ENCODE measurements around the gene LRRC17.
"Not testable (repeated sequence)": the region's sequence is repeated elsewhere in the genome, so short reads cannot be mapped to it uniquely, and the experiment has no call there.

Gene LRRC17

GRCh38 chr7:102897856-102898531 is 14.8 kb upstream of the LRRC17 start:
- DNase-seq (ENCODE audit: low read depth in 3 of 3): no peak

GRCh38 chr7:102898532-102898859 is 14.3 kb upstream of the LRRC17 start:
- no peak for DNase-seq (ENCODE audit: low read depth in 3 of 3)

DNA sequence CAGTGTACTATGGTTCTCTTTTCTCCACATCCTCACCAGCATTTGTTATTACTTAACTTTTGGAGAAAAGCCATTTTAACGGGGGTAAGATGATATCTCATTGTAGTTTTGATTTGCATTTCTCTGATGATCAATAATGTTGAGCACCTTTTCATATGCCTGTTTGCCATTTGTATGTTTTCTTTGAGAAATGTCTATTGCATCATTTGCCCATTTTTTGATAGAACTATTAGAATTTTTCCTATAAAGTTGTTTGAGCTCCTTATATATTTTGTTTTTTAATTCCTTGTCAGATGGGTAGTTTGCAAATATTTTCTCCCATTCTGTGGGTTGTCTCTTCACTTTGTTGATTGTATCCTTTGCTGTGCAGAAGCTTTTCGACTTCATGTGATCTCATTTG is 10.7 kb upstream of the LRRC17 start:
- DNase-seq (ENCODE audit: low read depth in 3 of 3): not testable (repeated sequence)

- not testable (repeated sequence) for DNase-seq (ENCODE audit: low read depth in 3 of 3)
These were observed 9.2 kb upstream of the LRRC17 start for GRCh38 chr7:102903576-102903975.

DNA sequence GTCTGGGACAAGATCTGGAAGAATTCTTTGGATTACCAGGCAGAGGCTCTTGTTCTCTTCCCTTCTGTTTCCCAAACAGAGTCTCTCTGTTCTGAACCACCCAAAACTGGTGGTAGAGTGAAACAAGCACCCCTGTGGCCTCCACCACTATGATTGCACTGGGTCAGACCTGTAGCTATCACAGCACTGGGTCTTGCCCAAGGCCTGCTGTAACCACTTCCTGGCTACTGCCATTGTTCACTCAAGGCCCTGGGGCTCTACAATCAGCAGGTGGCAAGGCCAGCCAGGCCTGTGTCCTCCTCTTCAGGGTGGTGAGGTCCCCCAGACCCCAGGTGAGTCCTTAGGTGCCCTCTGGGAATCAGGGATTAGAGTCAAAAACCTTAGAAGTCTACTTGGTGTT is 4.1 kb upstream of the LRRC17 start:
- no peak for DNase-seq (ENCODE audit: low read depth in 3 of 3)

DNA sequence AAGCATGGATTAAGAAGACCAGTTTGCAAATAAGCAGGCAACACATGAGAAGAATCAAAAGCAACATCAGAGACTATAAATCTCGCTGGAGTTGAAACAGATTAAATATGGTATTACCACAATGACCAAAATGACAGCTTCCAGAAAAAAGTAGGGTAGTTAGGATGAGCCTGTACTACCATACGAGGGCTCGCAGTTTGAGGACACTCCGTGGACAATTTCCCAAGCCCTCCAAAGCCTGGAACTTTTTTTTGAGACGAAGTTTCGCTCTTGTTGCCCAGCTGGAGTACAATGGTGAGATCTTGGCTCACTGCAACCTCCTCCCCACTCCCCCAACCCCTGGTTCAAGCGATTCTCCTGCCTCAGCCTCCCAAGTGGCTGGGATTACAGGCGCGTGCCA is 1.0 kb downstream of the LRRC17 start:
- no peak for DNase-seq (ENCODE audit: low read depth in 3 of 3)

- no peak for DNase-seq (ENCODE audit: low read depth in 3 of 3)
These were observed 1.8 kb downstream of the LRRC17 start for GRCh38 chr7:102914585-102914984.

DNA sequence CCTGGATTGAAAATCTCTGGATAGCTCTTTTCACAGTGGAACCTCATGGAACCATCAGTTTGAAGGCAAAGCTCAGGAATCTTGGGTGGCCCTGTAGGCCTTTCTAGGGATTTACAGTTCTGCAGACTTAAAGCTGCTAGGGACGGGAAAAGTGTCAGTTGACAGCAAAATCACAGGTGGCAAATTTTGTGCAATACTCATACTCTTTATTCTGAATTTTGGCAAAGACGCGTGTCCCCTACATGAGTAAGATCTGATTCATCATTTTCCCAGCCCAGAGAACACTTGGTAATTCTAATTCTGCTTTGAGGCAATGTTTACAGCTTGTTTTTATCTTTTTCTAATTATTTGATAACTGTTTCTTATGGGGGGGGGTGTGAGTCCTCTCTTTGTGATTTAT is 3.6 kb downstream of the LRRC17 start:
- DNase-seq (ENCODE audit: low read depth in 3 of 3): no peak

- DNase-seq (ENCODE audit: low read depth in 3 of 3): no peak
These were observed 4.1 kb downstream of the LRRC17 start for GRCh38 chr7:102916881-102917280.

- no peak for DNase-seq (ENCODE audit: low read depth in 3 of 3)
These were observed 4.9 kb downstream of the LRRC17 start for GRCh38 chr7:102917436-102918353.

GRCh38 chr7:102918845-102919244 is 6.0 kb downstream of the LRRC17 start:
- no peak for DNase-seq (ENCODE audit: low read depth in 3 of 3)

DNA sequence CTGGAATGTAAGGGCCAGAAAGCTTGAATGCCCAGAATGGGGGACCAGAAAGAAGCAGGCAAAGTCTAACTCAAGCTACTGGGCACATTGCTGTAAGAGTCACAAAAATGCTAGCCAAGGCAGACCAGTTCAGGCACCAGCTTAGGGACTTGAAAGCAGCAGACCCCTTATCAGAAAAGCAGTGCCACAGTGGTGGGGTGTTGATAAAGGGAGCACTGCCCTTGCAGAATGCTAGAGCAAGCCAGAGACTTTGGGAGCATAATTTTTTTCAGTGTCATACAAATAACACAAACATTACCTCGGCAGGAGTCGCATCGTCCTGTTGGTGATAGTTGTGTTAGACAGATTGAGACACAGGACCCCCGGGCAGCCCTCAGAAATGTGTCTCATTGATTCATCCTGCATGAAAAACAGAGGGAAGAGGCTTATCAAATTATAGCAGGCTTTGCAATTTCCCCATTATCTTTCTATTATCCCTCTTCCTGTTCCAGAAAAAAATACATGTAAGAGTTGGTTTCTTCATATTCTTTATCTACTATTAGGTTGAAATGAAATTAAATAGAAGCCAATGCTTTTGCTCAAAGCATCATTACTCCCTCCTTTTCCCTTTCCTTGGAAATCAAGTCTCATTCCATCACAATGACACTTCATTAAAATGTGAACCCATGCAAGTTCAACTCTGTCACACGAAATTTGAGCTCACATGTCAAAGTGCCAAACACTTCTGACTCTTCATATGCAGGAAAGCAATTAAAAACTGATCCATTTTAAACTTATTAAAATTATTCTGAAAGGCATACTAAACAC is 13.4 kb downstream of the LRRC17 start:
- DNase-seq (ENCODE audit: low read depth in 3 of 3): no peak

GRCh38 chr7:102926783-102927140 is 14.0 kb downstream of the LRRC17 start:
- no peak for DNase-seq (ENCODE audit: low read depth in 3 of 3)

DNA sequence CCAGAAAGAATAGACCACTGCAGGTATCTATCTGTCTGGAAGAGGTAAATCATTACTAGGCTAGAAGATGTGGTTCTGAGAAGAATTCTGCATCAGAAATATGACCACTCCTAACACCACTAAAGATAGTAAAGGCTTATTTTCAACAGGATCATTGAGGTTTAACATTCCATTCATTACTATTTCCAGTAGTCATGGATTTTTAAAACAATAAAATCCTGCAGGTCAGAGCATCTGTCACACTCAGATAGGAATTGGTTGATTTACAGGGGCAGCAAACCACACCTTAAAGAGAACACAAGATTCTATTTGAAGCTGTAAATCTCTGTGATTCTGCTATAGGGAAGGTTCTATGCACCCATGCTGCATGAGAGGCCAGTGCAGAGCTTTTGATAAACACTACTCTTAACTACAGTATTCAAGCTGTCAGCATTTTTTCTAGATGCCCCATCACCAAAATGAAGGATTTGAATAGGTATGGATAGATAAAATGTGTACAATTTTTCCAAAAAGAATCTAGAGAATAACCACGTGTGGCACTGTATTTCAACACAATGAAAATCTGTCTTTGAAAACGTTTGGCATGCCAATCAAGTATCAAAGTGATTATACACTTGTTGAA is 14.6 kb downstream of the LRRC17 start:
- no peak for DNase-seq (ENCODE audit: low read depth in 3 of 3)

DNA sequence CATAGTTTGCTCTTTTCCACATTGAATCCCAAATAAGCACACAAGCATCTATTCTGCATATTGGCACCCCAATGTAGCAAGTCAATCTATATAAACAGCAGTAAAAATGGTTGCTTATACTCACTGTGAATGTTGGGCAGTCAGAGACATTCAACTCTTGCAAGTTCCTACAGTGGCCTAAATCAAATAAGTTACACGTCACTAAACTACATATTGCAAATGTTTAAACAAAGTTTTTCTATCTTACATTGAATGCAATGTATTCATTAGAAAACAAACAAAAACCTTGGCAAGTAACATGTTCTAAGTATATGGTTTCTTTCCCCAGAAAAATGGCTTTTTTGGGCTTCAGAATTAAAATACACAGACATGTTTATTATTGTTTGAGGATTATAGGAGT is 19.0 kb downstream of the LRRC17 start:
- no peak for DNase-seq (ENCODE audit: low read depth in 3 of 3)

- DNase-seq (ENCODE audit: low read depth in 3 of 3): no peak
These were observed 21.0 kb downstream of the LRRC17 start for GRCh38 chr7:102933763-102934162.

GRCh38 chr7:102934239-102934638 is 21.4 kb downstream of the LRRC17 start:
- no peak for DNase-seq (ENCODE audit: low read depth in 3 of 3)

DNA sequence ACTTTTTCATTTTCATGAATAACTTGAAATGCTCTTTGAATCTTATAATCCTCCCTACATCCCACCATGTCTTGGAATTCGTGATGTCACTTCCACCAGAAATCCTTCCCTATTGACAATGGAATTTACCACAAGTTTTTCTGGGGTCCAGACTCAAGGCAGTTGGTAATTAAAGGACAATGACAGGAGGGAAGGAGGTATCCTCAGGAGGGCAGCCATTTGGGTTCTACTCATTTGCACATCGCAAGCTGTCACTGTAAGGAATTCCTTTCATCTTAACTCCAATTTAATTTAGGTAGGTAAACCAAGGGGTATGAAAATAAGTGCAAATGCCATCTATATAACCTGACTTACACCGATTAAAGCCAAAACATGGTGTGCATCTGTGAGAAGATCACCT is 21.9 kb downstream of the LRRC17 start:
- DNase-seq (ENCODE audit: low read depth in 3 of 3): no peak

- DNase-seq (ENCODE audit: low read depth in 3 of 3): no peak
These were observed 22.8 kb downstream of the LRRC17 start for GRCh38 chr7:102935450-102936115.

DNA sequence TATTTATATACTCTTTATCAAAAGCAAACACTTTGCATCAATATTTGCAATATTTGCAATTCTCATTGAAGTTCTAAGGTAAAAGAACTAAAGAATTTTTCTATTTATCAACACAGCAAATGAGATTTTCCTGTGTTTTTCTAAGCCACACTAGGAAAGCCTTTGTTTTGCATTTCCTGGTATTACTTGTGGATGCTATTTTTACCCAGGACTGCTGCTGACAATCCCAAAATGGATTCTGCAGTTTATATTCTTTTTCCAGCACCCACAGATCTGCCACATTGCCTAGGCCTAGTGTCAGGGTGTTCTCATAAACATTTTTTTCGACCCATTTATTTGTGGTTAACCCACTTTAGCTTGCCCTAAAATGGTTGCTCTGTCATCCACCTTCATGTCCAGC is 25.9 kb downstream of the LRRC17 start:
- no peak for DNase-seq (ENCODE audit: low read depth in 3 of 3)

GRCh38 chr7:102942181-102942866 is 29.5 kb downstream of the LRRC17 start:
- no peak for DNase-seq (ENCODE audit: low read depth in 3 of 3)

All from stimulated activated CD4-positive, alpha-beta T cell treated with anti-CD3 and anti-CD28 coated beads, TNF-alpha, amount 100 ng/mL, for 24 hours (primary cell).